DOHH2 (cell line): ENCODE results near the gene ARFGAP2.

Source experiments
- CTCF ChIP-seq: fragments of 200-600 bp; sonication (generic); IDR thresholded peaks from one replicate; pipeline ENCODE4 v1.5.1; 2014; ENCODE audit warnings: antibody characterized with exemption, mild to moderate bottlenecking, low read depth, low read length; ENCODE audit not compliant: poor library complexity, severe bottlenecking
- EZH2phosphoT487 ChIP-seq: fragments of 200-600 bp; sonication (generic); IDR thresholded peaks from 2 replicates; pipeline ENCODE4 v1.6.1; 2017; ENCODE audit warnings: borderline replicate concordance, mild to moderate bottlenecking, antibody characterized with exemption, low read length, moderate library complexity, mixed read lengths

GRCh38 chr11:47216121-47216798, 39.6 kb upstream of the ARFGAP2 start:
- TF ChIP-seq EZH2phosphoT487 (no peak), CTCF (peak; percentile 41)
